Upper lobe of left lung (tissue), 6 donors: ENCODE measurements around the gene ALDH3A2. TPM values are rescaled to one million over a fixed set of nuclear protein-coding genes. Genes with fewer than 3 reads are reported as not detected.

Source experiments
- ATAC-seq, 2 donors: fragments of 200-7000 bp; cut with Tn5 transposase; one replicate each; pipeline ENCODE4 v1.9.1; 2022; ENCODE audit warnings: mild to moderate bottlenecking in 2 of 2, moderate library complexity in 2 of 2; ENCODE audit not compliant: low FRiP score in 2 of 2
- DNase-seq, 2 donors: peaks; one replicate each; pipeline ENCODE4 v3.0.0-alpha.2; 2019 to 2020
- H3K27ac ChIP-seq, 4 donors: fragments of 200-600 bp; sonication (generic); one replicate each; pipeline ENCODE4 v1.5.1; 2016 to 2019
- H3K27me3 ChIP-seq, 4 donors: fragments of 200-600 bp; sonication (generic); one replicate each; pipeline ENCODE4 v1.5.1; 2017 to 2019
- H3K36me3 ChIP-seq, 4 donors: fragments of 200-600 bp; sonication (generic); one replicate each; pipeline ENCODE4 v1.5.1; 2016 to 2019
- H3K4me1 ChIP-seq, 4 donors: fragments of 200-600 bp; sonication (generic); one replicate each; pipeline ENCODE4 v1.5.1; 2018 to 2019
- H3K4me3 ChIP-seq, 4 donors: fragments of 200-600 bp; sonication (generic); one replicate each; pipeline ENCODE4 v1.5.1; 2017 to 2019; ENCODE audit warnings: mild to moderate bottlenecking in 2 of 4, moderate library complexity in 1 of 4
- H3K9me3 ChIP-seq, 4 donors: fragments of 200-600 bp; sonication (generic); one replicate each; pipeline ENCODE4 v1.5.1; 2018 to 2019
- CTCF ChIP-seq, 6 experiments: fragments of 450-650 bp in 4 of 6; fragments of 200-600 bp in 2 of 6; sonication (generic) in 2 of 6; IDR thresholded peaks; one replicate each; pipeline ENCODE4 v1.5.1; 2016 to 2019; ENCODE audit warnings: antibody characterized with exemption in 6 of 6
- EP300 ChIP-seq, 4 donors: sonication (generic); formaldehyde crosslinking; IDR thresholded peaks; one replicate each; pipeline ENCODE4 v1.5.1; 2017; ENCODE audit warnings: antibody characterized with exemption in 4 of 4, control low read depth in 2 of 4
- POLR2A ChIP-seq, 4 donors: fragments of 450-650 bp; IDR thresholded peaks; one replicate each; pipeline ENCODE4 v1.5.1; 2016 to 2017; ENCODE audit warnings: antibody characterized with exemption in 4 of 4, mild to moderate bottlenecking in 2 of 4
- POLR2AphosphoS5 ChIP-seq, 2 donors: sonication (generic); formaldehyde crosslinking; IDR thresholded peaks; one replicate each; pipeline ENCODE4 v1.5.1; 2017; ENCODE audit warnings: antibody characterized with exemption in 2 of 2
- WGBS, 2 donors: methylation state at CpG; one replicate each; pipeline ENCODE4 v1.1.5; 2017 to 2018; 5-methylcytosine and 5-hydroxymethylcytosine counted together
- total RNA-seq, 6 donors: library from RNA; depleted of rRNA in 4 of 6; stranded (reverse); fragments of >200 nt in 4 of 6; gene quantifications; one replicate each; pipeline versions ENCODE4 v1.1.0 to v1.2.1, GENCODE V29; 2016 to 2021
- donor health status: DM: no; HTN: no; CAD: no; lungs with moderate emphysema.
- donor health status: DM: no; HTN: yes; CAD: no; lungs with severe emphysema.

ALDH3A2 gene
- total RNA-seq: 100 to 1,000 TPM; 116 to 313 (median 194) TPM

GRCh38 chr17:19648475-19649273, at the start of gene ALDH3A2:
ALDH3A2 (plus strand) TSS chr17:19648751; CDS start chr17:19648972, 221 bp downstream.
- WGBS, 2 donors: 0 to 2% methylated on average over 4 to 46 of the region's 71 CpGs
- ATAC-seq: peak; percentile 99
- H3K4me1 ChIP-seq: peaks cover 42 to 61% (median 49%) of the 10 kb centered on the region in 4 donors

GRCh38 chr17:19610311-19610710, 38.2 kb upstream of the ALDH3A2 start:
- WGBS, 2 donors: 25 to 31% methylated on average over 2 of the region's 2 CpGs

More at GRCh38 chr17:19648475-19649273, at the start of gene ALDH3A2:
- peak; percentile 99 to 100 for DNase-seq
- H3K4me3 ChIP-seq: peak within 1 kb of the TSS; percentile 67 to 96 (median 85)
- H3K36me3 ChIP-seq: peaks cover 0 to 17% (median 7%) of the 10 kb centered on the region in 4 donors
- peak in 3 of 6 experiments; percentile 27 to 55 (median 37) for TF ChIP-seq CTCF (IDR thresholded peaks at IDR 0.05)
- TF ChIP-seq POLR2A (IDR thresholded peaks at IDR 0.05): peak; percentile 88 to 97 (median 90)
- TF ChIP-seq POLR2AphosphoS5 (IDR thresholded peaks at IDR 0.05): peak; percentile 95 to 97
- TF ChIP-seq EP300 (IDR thresholded peaks at IDR 0.05): peak in 1 of 4 donors; percentile 31
- no peaks in the 10 kb centered on the region for H3K27me3 ChIP-seq
- no peaks in the 10 kb centered on the region for H3K9me3 ChIP-seq
- H3K27ac ChIP-seq: peak within 1 kb of the TSS; percentile 94 to 98 (median 96)

GRCh38 chr17:19610879-19611278, 37.7 kb upstream of the ALDH3A2 start:
- DNase-seq (no peak), ATAC-seq (peak in 1 of 2 donors; percentile 63)
- Histone ChIP-seq H3K9me3 (no peaks in the 10 kb centered on the region), H3K36me3 (no peaks in the 10 kb centered on the region), H3K4me3 (no peak overlapping the region), H3K4me1 (no peaks in the 10 kb centered on the region), H3K27me3 (no peaks in the 10 kb centered on the region), H3K27ac (no peak overlapping the region)
- no peak for TF ChIP-seq EP300 (IDR thresholded peaks at IDR 0.05)
- WGBS, 2 donors: 83 to 84% methylated on average over 5 of the region's 5 CpGs

More at GRCh38 chr17:19610311-19610710, 38.2 kb upstream of the ALDH3A2 start:
- no peaks in the 10 kb centered on the region for H3K36me3 ChIP-seq
- ATAC-seq (no peak), DNase-seq (no peak)
- H3K9me3 ChIP-seq: no peaks in the 10 kb centered on the region
- H3K4me3 ChIP-seq: no peak overlapping the region
- no peaks in the 10 kb centered on the region for H3K4me1 ChIP-seq
- H3K27ac ChIP-seq: no peak overlapping the region
- no peak for TF ChIP-seq POLR2AphosphoS5 (IDR thresholded peaks at IDR 0.05)
- no peak for TF ChIP-seq POLR2A (IDR thresholded peaks at IDR 0.05)
- TF ChIP-seq EP300 (IDR thresholded peaks at IDR 0.05): no peak
- no peak for TF ChIP-seq CTCF (IDR thresholded peaks at IDR 0.05)
- H3K27me3 ChIP-seq: no peaks in the 10 kb centered on the region

- Histone ChIP-seq H3K9me3 (peaks cover 10 to 14% (median 10%) of the 10 kb centered on the region in 4 donors), H3K36me3 (no peaks in the 10 kb centered on the region), H3K27ac (no peak overlapping the region), H3K4me1 (no peaks in the 10 kb centered on the region), H3K27me3 (no peaks in the 10 kb centered on the region), H3K4me3 (no peak overlapping the region)
- peak in 1 of 2 donors; percentile 50 for DNase-seq
- WGBS, 2 donors: 83 to 88% methylated on average over 10 of the region's 10 CpGs
- TF ChIP-seq EP300 (IDR thresholded peaks at IDR 0.05) (no peak), POLR2A (IDR thresholded peaks at IDR 0.05) (no peak), POLR2AphosphoS5 (IDR thresholded peaks at IDR 0.05) (no peak), CTCF (IDR thresholded peaks at IDR 0.05) (no peak)
- no peak for ATAC-seq
Observed at GRCh38 chr17:19613979-19614378, 34.6 kb upstream of the ALDH3A2 start.

- no peak overlapping the region for H3K27ac ChIP-seq
- no peak for ATAC-seq
- H3K4me1 ChIP-seq: no peaks in the 10 kb centered on the region
- DNase-seq: no peak
- 88 to 90% methylated on average over 4 of the region's 4 CpGs for WGBS, 2 donors
- H3K27me3 ChIP-seq: no peaks in the 10 kb centered on the region
- TF ChIP-seq POLR2AphosphoS5 (IDR thresholded peaks at IDR 0.05) (no peak), POLR2A (IDR thresholded peaks at IDR 0.05) (no peak), CTCF (IDR thresholded peaks at IDR 0.05) (no peak), EP300 (IDR thresholded peaks at IDR 0.05) (no peak)
- H3K9me3 ChIP-seq: peaks cover 19 to 23% (median 20%) of the 10 kb centered on the region in 4 donors
- no peak overlapping the region for H3K4me3 ChIP-seq
- no peaks in the 10 kb centered on the region for H3K36me3 ChIP-seq
Observed at GRCh38 chr17:19614900-19615299, 33.7 kb upstream of the ALDH3A2 start.
